Measurements from ENCODE around the gene SGSH.

DNA sequence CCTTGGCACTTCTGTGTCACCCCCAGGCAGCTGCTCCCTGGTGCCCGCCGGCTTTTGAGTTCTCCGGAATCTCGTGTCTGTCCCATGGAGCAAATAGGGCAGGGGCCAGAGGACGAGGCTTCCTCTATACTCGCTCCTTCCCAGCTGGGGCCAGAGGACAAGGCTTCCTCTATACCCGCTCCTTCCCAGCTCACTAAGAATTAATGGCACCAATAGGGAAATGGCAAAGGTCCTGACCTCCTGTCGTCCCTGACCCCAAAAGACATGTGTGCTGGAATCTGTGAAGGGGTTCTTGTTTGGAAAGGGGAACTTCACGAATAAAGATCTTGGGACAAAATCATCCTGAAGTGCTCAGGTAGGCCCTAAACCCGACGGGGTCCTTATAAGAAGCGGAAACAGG lies 7.6 kb downstream of the SGSH start:
- TF ChIP-seq EZH2 (IDR thresholded peaks at IDR 0.05; ENCODE audit: low read length) = no peak
- TF ChIP-seq, protein P1, sequence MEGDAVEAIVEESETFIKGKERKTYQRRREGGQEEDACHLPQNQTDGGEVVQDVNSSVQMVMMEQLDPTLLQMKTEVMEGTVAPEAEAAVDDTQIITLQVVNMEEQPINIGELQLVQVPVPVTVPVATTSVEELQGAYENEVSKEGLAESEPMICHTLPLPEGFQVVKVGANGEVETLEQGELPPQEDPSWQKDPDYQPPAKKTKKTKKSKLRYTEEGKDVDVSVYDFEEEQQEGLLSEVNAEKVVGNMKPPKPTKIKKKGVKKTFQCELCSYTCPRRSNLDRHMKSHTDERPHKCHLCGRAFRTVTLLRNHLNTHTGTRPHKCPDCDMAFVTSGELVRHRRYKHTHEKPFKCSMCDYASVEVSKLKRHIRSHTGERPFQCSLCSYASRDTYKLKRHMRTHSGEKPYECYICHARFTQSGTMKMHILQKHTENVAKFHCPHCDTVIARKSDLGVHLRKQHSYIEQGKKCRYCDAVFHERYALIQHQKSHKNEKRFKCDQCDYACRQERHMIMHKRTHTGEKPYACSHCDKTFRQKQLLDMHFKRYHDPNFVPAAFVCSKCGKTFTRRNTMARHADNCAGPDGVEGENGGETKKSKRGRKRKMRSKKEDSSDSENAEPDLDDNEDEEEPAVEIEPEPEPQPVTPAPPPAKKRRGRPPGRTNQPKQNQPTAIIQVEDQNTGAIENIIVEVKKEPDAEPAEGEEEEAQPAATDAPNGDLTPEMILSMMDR (optimal IDR thresholded peaks at IDR 0.05 in 1 of 3, IDR thresholded peaks at IDR 0.05 in 1 of 3, conservative IDR thresholded peaks at IDR 0.05 in 1 of 3; ENCODE audit: extremely low read depth in 1 of 3, insufficient read depth in 2 of 3, low read length in 3 of 3) = no peak
